SU-DHL-6 (cell line): ENCODE results near the gene KLF16.

Source experiments
- EZH2phosphoT487 ChIP-seq: fragments of 200-600 bp; sonication (generic), shearing (Covaris generic); conservative IDR thresholded peaks from 2 replicates; pipeline ENCODE4 v1.6.1; 2018; ENCODE audit warnings: mild to moderate bottlenecking, antibody characterized with exemption, low read length, moderate library complexity, mixed read lengths
- TF ChIP-seq, protein P1 (sequence below): fragments of 200-600 bp; sonication (generic); IDR thresholded peaks from one replicate; pipeline ENCODE4 v1.5.1; 2017; ENCODE audit warnings: antibody characterized with exemption, mild to moderate bottlenecking, low read length, moderate library complexity; ENCODE audit not compliant: insufficient read depth, poor library complexity, severe bottlenecking

DNA sequence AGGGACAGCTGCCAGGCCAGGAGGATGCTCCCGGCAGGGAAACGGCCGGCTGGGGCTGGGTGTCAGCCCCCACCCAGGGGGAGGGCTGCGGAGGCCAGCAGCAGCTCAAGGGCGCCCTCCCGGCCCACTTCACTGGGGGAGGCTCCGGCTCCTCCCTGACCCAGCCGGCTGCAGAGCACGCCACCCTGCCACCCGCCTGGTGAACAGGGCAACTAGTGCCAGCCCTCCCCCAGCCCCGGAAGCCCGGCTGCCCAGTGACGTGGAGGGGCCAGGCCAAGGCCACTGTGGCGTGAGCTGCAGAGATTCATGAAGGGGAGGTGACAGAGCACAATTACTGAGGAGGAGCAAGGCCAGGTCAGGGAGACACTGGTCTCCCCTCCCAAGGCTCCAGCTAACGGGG is 29.8 kb downstream of the KLF16 start:
- TF ChIP-seq, protein P1, sequence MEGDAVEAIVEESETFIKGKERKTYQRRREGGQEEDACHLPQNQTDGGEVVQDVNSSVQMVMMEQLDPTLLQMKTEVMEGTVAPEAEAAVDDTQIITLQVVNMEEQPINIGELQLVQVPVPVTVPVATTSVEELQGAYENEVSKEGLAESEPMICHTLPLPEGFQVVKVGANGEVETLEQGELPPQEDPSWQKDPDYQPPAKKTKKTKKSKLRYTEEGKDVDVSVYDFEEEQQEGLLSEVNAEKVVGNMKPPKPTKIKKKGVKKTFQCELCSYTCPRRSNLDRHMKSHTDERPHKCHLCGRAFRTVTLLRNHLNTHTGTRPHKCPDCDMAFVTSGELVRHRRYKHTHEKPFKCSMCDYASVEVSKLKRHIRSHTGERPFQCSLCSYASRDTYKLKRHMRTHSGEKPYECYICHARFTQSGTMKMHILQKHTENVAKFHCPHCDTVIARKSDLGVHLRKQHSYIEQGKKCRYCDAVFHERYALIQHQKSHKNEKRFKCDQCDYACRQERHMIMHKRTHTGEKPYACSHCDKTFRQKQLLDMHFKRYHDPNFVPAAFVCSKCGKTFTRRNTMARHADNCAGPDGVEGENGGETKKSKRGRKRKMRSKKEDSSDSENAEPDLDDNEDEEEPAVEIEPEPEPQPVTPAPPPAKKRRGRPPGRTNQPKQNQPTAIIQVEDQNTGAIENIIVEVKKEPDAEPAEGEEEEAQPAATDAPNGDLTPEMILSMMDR: no peak
- TF ChIP-seq EZH2phosphoT487: no peak
